GM12891 (cell line): ENCODE measurements around the gene FAM110A.
A peak's percentile ranks its signal among the peaks of the same experiment; 100 is the strongest.

ENCODE experiments used
- DNase-seq: peaks from one replicate; pipeline ENCODE4 v3.0.0; 2011; ENCODE audit warnings: low spot score; ENCODE audit not compliant: insufficient read length
- FAIRE-seq: peaks from 2 replicates; lab custom pipeline; 2011; peaks lifted over from hg19 to GRCh38; lab: Jason Lieb, UNC
- PAX5 ChIP-seq: IDR thresholded peaks from 2 replicates; pipeline ENCODE4 v1.6.1; 2011; ENCODE audit warnings: low read length, moderate library complexity, mild to moderate bottlenecking; ENCODE audit not compliant: insufficient read depth, severe bottlenecking
- POLR2A ChIP-seq: IDR thresholded peaks from 2 replicates; pipeline ENCODE4 v1.6.1; 2011; ENCODE audit warnings: low read depth, low read length, control low read depth
- POLR2AphosphoS5 ChIP-seq: IDR thresholded peaks from 2 replicates; pipeline ENCODE4 v1.6.1; 2011; ENCODE audit warnings: low read depth, low read length, control low read depth
- POU2F2 ChIP-seq: IDR thresholded peaks from 2 replicates; pipeline ENCODE4 v1.6.1; 2011; ENCODE audit warnings: low read depth, mild to moderate bottlenecking, control low read depth, low read length, moderate library complexity
- SPI1 ChIP-seq: IDR thresholded peaks from 2 replicates; pipeline ENCODE4 v1.6.1; 2011; ENCODE audit warnings: low read depth, low read length, control low read depth
- TAF1 ChIP-seq: IDR thresholded peaks from 2 replicates; pipeline ENCODE4 v1.6.1; 2011; ENCODE audit warnings: low read depth, low read length, control low read depth

Gene FAM110A

DNA sequence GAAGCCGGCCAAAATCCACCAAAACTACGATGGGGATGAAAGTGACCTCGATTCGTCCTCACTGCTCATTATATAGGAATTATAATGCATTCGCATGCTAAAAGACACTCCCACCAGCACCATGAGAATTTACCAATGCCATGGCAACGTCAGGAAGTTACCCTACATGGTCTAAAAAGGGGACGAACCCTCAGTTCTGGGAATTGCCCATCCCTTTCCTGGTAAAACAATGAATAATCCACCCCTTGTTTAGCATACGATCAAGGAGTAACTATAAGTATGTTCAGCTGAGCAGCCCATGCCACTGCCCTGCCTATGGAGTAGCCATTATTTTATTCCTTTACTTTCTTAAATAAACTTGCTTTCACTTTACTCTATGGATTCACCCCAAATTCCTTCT is 20.1 kb upstream of the FAM110A start:
- no peak for TF ChIP-seq POLR2AphosphoS5
- no peak for TF ChIP-seq TAF1
- TF ChIP-seq POLR2A = no peak
- DNase-seq (no peak), FAIRE-seq (no peak)

DNA sequence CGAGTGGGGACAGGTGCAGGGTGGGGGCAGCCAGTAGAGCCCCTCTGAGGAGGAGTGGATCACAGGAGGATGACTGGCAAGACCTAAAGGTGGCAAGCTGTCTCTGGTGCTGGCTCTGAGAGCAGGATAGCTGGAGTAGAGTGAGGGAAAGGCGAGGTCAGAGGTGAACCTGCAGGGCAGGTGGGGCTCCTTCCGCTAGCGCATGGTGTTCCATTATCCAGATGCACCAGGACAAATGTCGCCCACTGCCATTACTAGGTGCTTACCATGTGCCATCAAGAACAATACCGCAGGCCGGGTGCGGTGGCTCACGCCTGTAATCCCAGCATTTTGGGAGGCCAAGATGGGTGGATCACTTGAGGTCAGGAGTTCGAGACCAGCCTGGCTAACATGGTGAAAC is 18.3 kb upstream of the FAM110A start:
- DNase-seq (no peak), FAIRE-seq (no peak)

DNA sequence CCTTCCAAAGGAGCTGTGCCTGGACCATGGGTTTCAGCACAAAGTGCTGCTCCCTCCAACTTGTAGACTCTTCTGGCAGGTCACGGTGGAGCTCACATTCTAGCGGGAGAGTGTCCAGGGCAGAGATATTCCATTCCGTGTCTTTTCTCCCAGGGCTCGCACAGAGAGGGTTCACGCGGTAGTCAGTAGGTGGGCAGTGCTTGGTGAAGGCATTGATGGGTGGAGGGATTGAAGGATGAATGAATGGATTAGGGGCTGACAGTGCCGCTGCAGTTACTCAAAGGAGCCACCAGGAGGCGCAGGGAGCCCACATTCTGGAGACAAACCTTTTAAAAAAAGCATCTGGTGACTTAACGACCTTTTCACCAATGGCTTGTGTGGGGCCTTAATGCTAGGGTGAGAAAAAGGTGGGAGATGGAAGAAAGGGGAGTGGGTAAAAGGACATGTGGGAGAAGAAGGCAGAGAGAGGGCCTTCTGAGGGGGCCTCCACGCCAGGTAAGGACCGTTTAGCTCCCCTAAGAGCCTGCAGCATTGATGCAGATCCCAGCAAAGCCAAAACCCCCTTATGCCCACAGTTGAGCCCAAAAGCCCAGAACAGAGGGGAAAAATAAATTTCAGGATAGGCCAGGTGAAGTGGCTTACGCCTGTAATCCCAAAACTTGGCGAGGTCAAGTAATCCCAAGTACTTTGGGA is 17.5 kb upstream of the FAM110A start:
- DNase-seq = peak; percentile 59
- FAIRE-seq = peak; percentile 62
- TF ChIP-seq TAF1 = no peak
- no peak for TF ChIP-seq POLR2A
- TF ChIP-seq POU2F2 = no peak
- TF ChIP-seq POLR2AphosphoS5 = no peak
- TF ChIP-seq SPI1 = no peak
- TF ChIP-seq PAX5 = no peak

More for the DNA sequence above, 18.3 kb upstream of the FAM110A start:
- no peak for TF ChIP-seq SPI1
- no peak for TF ChIP-seq TAF1
- TF ChIP-seq POU2F2 = no peak

DNA sequence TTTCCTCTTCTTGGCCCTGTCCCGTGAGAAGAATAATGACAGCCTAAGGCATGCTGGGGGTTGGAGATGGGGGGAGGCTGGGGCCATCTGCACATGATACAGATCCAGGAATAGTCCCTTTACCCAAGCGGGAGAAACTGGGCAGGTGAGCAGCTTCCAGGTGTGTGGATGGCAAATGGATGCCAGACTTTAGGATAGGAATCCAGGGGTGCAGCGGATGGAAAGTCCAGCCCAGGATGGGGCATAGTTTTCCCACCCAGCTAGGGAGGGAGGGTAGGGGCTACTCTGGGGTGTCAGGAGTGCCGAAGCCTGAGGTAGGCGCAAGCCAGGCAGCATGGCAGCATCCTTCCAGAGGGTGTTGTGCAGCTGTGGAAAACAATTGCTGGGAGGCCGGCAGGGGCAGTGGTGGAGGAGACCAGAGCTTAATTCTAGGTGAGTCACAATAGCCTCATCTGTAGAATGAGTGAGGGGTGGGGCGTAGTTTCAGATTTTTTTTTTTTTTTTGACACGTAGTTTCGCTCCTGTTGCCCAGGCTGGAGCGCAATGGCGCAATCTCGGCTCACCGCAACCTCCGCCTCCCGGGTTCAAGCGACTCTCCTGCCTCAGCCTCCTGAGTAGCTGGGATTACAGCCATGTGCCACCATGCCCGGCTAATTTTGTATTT is 15.4 kb upstream of the FAM110A start:
- DNase-seq (no peak), FAIRE-seq (no peak)
- TF ChIP-seq PAX5 = no peak
- no peak for TF ChIP-seq SPI1
- no peak for TF ChIP-seq POU2F2
- TF ChIP-seq POLR2AphosphoS5 = no peak
- TF ChIP-seq POLR2A = no peak
- no peak for TF ChIP-seq TAF1

DNA sequence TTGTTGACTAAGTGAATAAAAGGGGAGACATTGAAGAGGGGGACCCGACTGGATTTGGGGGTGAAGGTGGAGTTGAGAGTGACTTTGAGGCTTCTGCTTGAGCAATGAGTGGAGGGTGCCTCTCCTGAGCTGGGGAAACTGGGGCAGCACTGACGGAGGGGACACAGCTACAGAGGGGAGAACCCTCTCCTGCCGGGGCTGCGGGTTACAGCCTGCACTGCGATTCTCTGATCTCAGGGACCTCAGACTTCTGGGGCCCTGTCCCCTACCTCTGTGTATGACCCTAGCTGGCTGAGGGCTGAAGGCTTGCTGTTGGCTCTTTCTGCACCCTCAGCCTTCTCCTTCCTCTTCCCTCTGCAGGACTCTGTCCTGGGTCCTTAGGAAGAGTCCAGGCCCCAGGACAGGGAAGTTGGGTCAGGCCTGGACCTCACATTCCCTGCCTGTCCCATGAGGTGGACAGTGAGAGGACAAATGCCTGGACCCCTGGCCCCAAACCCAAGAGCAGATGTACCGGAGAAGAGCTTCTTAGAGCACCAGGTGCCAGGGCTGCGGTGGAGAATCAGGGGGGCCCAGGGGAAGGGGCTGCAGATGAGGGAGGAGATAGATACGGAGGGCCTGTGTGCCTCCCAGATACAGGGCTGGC is 13.7 kb upstream of the FAM110A start:
- TF ChIP-seq SPI1 (no peak), TAF1 (no peak), PAX5 (no peak), POLR2AphosphoS5 (no peak), POLR2A (no peak), POU2F2 (no peak)
- DNase-seq (no peak), FAIRE-seq (no peak)

DNA sequence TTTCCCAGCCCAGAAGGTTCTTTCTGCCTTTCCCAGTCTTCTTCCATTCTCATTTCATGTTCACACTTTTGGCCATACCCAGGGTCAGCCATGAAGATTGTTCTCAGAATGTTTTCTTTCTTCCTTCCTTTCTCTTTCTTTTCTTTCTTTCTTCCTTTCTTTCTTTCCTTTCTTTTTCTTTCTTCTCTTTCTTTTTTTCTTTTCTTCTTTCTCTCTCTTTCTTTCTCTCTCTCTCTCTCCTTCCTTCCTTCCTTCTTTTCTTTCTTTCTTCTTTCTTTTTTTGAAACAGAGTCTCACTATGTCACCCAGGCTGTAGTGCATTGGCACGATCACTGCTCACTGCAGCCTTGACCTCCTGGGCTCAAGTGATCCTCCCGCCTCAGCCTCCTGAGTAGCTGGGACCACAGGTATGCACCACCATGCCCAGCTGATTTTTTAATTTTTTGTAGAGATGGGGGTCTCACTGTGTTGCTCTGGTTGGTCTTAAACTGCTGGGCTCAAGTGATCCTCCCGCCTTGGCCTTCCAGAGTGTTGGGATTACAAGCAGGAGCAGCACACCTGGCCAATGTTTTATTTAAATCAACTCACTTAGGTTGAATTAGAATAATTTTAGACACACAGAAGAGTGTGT is 13.1 kb upstream of the FAM110A start:
- TF ChIP-seq POLR2A (no peak), POU2F2 (no peak), TAF1 (no peak), SPI1 (no peak)
- DNase-seq (no peak), FAIRE-seq (no peak)

DNA sequence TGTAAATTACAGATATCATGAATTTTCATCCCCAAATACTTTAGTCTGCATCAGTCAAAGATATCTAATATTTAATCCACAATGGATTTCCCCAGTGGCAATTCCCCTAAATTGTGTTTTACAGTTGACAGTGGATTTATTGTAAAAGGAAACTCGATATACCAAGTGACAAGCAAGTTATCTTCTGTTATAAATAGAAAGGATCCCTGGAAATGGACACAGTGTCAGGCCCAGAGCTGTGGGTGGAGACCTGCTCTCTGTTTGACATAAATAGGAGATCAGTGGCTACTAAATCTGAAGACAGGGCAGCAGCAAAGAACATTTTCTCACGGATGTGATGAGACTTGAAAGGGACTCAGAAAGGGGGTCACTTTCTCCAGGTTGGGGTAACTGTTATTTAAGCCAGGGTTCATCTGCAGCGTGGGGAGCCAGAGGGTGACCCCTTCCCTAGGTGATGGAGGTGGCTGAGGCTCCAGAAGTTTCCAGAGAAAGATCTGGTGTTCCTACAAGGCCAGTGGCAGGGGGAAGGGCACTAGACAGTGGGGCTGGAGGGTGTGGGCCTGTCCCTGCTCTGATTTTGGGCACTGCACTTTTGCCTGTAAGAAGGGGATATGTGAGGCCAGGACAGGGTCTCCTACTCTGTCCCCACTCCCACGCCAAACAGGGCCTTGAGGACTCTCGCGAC is 12.3 kb upstream of the FAM110A start:
- TF ChIP-seq SPI1 (no peak), POLR2AphosphoS5 (no peak), POU2F2 (no peak), PAX5 (no peak), POLR2A (no peak), TAF1 (no peak)
- DNase-seq (no peak), FAIRE-seq (no peak)

DNA sequence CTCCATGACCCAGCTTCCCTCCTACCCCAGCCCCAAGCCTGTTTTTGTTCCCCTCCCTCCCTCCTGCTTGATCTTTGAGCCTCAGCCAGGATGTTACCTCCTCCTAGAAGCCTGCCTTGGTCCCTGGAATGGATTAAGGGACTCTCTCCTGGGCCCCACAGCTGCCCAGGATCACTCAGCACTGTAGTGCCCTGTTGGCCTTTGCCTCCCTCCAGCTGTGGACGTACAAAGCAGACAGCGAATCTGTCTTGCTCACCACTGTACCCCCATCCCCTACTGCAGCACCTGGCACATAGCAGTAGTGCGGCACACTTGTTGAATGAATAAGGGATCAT is 11.8 kb upstream of the FAM110A start:
- no peak for TF ChIP-seq POU2F2
- TF ChIP-seq PAX5 = no peak
- no peak for TF ChIP-seq POLR2A
- TF ChIP-seq POLR2AphosphoS5 = no peak
- TF ChIP-seq TAF1 = no peak
- TF ChIP-seq SPI1 = no peak
- no peak for FAIRE-seq
- DNase-seq = no peak
